Measurements from ENCODE around the gene DMXL2. TPM values are rescaled to one million over a fixed set of nuclear protein-coding genes. Genes with fewer than 3 reads are reported as not detected.
"Not testable (repeated sequence)": the region's sequence is repeated elsewhere in the genome, so short reads cannot be mapped to it uniquely, and the experiment has no call there.

DMXL2 gene
- total RNA-seq, 1 donor, result 54.9 TPM

DNA sequence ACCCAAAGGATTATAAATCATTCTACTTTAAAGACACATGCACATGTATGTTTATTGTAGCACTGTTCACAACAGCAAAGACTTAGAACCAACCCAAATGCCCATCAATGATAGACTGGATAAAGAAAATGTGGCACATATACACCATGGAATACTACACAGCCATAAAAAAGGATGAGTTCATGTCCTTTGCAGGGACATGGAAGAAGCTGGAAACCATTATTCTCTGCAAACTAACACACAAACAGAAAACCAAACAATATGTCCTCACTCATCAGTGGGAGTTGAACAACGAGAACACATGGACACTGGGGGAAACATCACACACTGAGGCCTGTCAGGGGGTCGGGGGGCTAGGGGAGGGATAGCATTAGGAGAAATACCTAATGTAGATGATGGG is 49.2 kb downstream of the DMXL2 start:
- not testable (repeated sequence) for H3K9me3 ChIP-seq (ENCODE audit: low read depth, low read length); H3K4me3 ChIP-seq (ENCODE audit: low read length); H3K27me3 ChIP-seq (ENCODE audit: insufficient read depth, low read length)
- H3K4me1 ChIP-seq (ENCODE audit: insufficient read depth, low read length), result peaks cover 19% of the 10 kb centered on the region

- not testable (repeated sequence) for H3K9me3 ChIP-seq (ENCODE audit: low read depth, low read length)
These were observed 53.4 kb downstream of the DMXL2 start for GRCh38 chr15:51568939-51569784.

DNA sequence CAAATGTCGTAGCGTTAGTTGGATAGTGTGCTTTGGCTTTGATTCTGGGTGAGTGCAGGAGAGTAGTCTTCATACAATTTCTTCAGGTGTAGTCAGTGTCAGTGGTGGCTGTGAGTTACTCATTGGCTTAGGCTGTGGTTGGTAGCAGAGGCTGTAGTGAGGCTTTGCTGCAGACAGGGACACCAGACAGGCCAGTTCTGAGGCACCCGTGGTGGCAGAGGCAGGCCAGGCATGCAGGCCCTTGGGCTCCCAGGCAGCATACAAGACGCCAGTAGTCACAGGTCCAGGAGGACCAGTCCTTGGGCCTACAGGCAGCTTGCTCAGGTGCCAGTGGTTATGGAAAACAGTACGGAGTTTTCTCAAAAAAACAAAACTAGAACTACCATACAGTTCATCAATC is 61.3 kb downstream of the DMXL2 start:
- H3K27me3 ChIP-seq (ENCODE audit: insufficient read depth, low read length), result no peaks in the 10 kb centered on the region
- no peaks in the 10 kb centered on the region for H3K9me3 ChIP-seq (ENCODE audit: low read depth, low read length)
- peaks cover 12% of the 10 kb centered on the region for H3K4me1 ChIP-seq (ENCODE audit: insufficient read depth, low read length)
- H3K4me3 ChIP-seq (ENCODE audit: low read length), result no peak overlapping the region

More at GRCh38 chr15:51568939-51569784, 53.4 kb downstream of the DMXL2 start:
- not testable (repeated sequence) for H3K4me3 ChIP-seq (ENCODE audit: low read length); H3K27me3 ChIP-seq (ENCODE audit: insufficient read depth, low read length); H3K4me1 ChIP-seq (ENCODE audit: insufficient read depth, low read length)

DNA sequence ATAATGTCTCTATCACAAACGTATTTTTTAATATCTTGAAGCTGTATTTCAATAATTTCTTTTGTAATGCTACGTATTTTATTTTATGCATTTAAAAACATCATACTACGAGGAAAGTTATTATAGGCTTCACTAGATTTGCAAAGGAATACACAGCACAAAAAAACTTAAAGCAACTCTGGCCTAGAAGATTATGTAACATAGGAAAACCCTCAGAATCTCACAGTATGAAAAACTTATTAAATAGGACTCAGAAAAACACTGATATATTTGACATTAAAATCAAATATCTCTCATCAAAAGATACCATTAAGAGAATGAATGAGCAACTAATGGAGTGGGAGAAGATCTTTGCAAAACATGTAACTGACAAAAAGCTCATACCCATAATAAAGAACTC is 63.7 kb downstream of the DMXL2 start:
- Histone ChIP-seq H3K27me3 (ENCODE audit: insufficient read depth, low read length) (no peaks in the 10 kb centered on the region), H3K4me1 (ENCODE audit: insufficient read depth, low read length) (peaks cover 12% of the 10 kb centered on the region), H3K4me3 (ENCODE audit: low read length) (no peak overlapping the region), H3K9me3 (ENCODE audit: low read depth, low read length) (no peaks in the 10 kb centered on the region)

- H3K27me3 ChIP-seq (ENCODE audit: insufficient read depth, low read length), result no peaks in the 10 kb centered on the region
These were observed 64.2 kb downstream of the DMXL2 start for GRCh38 chr15:51558411-51558810.

GRCh38 chr15:51550841-51551240 is 71.7 kb downstream of the DMXL2 start:
- H3K9me3 ChIP-seq (ENCODE audit: low read depth, low read length), result no peaks in the 10 kb centered on the region
- H3K4me3 ChIP-seq (ENCODE audit: low read length), result no peak overlapping the region
- no peaks in the 10 kb centered on the region for H3K4me1 ChIP-seq (ENCODE audit: insufficient read depth, low read length)
- H3K27me3 ChIP-seq (ENCODE audit: insufficient read depth, low read length), result no peaks in the 10 kb centered on the region

More at GRCh38 chr15:51558411-51558810, 64.2 kb downstream of the DMXL2 start:
- H3K4me3 ChIP-seq (ENCODE audit: low read length), result no peak overlapping the region
- peaks cover 12% of the 10 kb centered on the region for H3K4me1 ChIP-seq (ENCODE audit: insufficient read depth, low read length)
- no peaks in the 10 kb centered on the region for H3K9me3 ChIP-seq (ENCODE audit: low read depth, low read length)

DNA sequence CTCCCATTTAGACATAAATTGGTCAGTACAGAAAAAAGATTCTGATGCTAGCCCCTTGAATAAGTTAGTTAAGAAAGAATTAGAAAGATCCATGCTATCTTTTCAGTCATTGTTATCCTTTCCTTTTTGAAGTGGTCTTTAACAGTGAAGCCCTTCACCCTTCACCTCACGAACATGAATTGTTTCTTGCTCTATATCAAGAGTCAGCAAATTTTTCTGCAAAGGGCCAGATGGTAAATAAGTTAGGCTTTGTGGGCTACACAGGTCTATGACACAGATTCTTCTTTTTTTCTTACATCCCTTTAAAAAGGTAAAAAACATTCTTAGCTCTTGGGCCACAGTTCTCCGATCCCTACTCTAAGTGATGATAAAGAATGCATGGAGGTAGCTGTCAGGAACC is 74.9 kb downstream of the DMXL2 start:
- H3K4me1 ChIP-seq (ENCODE audit: insufficient read depth, low read length), result no peaks in the 10 kb centered on the region
- no peaks in the 10 kb centered on the region for H3K27me3 ChIP-seq (ENCODE audit: insufficient read depth, low read length)

DNA sequence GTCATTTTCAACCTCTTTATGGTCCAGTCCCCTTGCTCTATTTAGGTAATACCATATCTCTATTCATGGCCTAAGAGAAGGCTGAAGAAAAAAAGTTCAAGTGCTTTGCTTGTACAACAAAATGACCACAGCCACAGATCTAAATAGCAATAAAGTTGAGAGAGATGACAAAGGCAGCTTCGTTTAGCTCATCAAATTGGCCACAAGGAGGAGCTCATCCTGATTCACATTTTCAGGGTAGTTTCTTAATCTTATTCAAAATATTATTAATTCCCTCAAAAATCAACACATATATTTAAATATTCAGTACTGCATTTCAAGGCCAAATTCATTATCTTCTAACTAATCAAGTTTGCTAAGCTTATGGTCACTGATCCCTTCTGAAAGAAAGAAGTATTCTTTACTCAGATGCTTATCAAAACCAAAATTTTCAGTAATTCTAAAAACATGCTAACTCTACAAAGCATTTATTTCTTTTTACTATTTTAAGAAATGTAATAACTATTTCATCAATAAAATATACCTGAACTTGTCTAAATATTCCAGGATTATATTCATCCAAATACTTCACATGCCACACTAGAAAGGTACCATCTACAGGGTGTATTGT is 85.5 kb downstream of the DMXL2 start:
- Histone ChIP-seq H3K4me3 (ENCODE audit: low read length) (no peak overlapping the region), H3K27me3 (ENCODE audit: insufficient read depth, low read length) (no peaks in the 10 kb centered on the region), H3K9me3 (ENCODE audit: low read depth, low read length) (no peaks in the 10 kb centered on the region), H3K4me1 (ENCODE audit: insufficient read depth, low read length) (no peaks in the 10 kb centered on the region)

More for the DNA sequence above, 74.9 kb downstream of the DMXL2 start:
- Histone ChIP-seq H3K4me3 (ENCODE audit: low read length) (no peak overlapping the region), H3K9me3 (ENCODE audit: low read depth, low read length) (no peaks in the 10 kb centered on the region)

- no peaks in the 10 kb centered on the region for H3K9me3 ChIP-seq (ENCODE audit: low read depth, low read length)
- H3K4me1 ChIP-seq (ENCODE audit: insufficient read depth, low read length), result no peaks in the 10 kb centered on the region
- H3K4me3 ChIP-seq (ENCODE audit: low read length), result no peak overlapping the region
- H3K27me3 ChIP-seq (ENCODE audit: insufficient read depth, low read length), result no peaks in the 10 kb centered on the region
These were observed 88.7 kb downstream of the DMXL2 start for GRCh38 chr15:51533672-51534398.

DNA sequence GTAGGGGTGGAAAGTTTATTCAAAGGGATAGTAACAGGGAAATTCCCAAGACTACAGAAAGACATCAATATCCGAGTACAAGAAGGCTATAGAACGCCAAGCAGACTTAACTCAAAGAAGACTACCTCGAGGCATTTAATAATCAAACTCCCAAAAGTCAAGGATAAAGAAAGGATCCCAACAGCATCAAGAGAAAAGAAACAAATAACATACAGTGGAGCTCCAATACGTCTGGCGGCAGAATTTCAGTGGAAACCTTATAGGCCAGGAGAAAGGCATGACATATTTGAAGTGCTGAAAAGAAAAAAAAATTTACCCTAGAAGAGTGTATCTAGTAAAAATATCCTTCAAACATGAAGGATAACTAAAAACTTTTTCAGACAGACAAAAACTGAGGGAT is 95.6 kb downstream of the DMXL2 start:
- Histone ChIP-seq H3K4me3 (ENCODE audit: low read length) (no peak overlapping the region), H3K4me1 (ENCODE audit: insufficient read depth, low read length) (no peaks in the 10 kb centered on the region), H3K9me3 (ENCODE audit: low read depth, low read length) (no peaks in the 10 kb centered on the region), H3K27me3 (ENCODE audit: insufficient read depth, low read length) (no peaks in the 10 kb centered on the region)

DNA sequence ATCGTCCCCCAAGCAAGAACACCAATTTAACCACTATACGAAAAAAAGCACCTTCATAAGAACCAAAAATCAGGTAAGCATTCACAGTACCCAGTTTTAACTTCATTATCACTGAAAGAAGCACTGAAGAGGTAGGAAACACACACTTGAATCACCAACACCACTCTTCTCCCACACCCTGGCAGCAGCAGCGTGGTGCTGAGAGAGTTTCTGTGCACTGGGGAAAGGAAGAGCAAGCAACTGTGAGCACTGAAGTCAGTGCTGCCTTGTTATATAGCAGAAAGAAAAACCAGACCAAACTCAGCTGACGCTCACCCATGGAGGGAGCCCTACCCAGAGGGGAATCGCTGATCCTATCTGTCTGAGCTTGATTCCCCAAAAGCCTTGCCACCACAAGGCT is 98.2 kb downstream of the DMXL2 start:
- no peaks in the 10 kb centered on the region for H3K4me1 ChIP-seq (ENCODE audit: insufficient read depth, low read length)
- no peaks in the 10 kb centered on the region for H3K9me3 ChIP-seq (ENCODE audit: low read depth, low read length)
- H3K4me3 ChIP-seq (ENCODE audit: low read length), result no peak overlapping the region
- H3K27me3 ChIP-seq (ENCODE audit: insufficient read depth, low read length), result no peaks in the 10 kb centered on the region

- H3K9me3 ChIP-seq (ENCODE audit: low read depth, low read length), result no peaks in the 10 kb centered on the region
- no peaks in the 10 kb centered on the region for H3K27me3 ChIP-seq (ENCODE audit: insufficient read depth, low read length)
- no peak overlapping the region for H3K4me3 ChIP-seq (ENCODE audit: low read length)
- no peaks in the 10 kb centered on the region for H3K4me1 ChIP-seq (ENCODE audit: insufficient read depth, low read length)
These were observed 106.3 kb downstream of the DMXL2 start for GRCh38 chr15:51516291-51516690.

GRCh38 chr15:51505251-51505650 is 117.3 kb downstream of the DMXL2 start:
- no peaks in the 10 kb centered on the region for H3K27me3 ChIP-seq (ENCODE audit: insufficient read depth, low read length)
- no peaks in the 10 kb centered on the region for H3K9me3 ChIP-seq (ENCODE audit: low read depth, low read length)
- H3K4me1 ChIP-seq (ENCODE audit: insufficient read depth, low read length), result no peaks in the 10 kb centered on the region
- H3K4me3 ChIP-seq (ENCODE audit: low read length), result no peak overlapping the region

DNA sequence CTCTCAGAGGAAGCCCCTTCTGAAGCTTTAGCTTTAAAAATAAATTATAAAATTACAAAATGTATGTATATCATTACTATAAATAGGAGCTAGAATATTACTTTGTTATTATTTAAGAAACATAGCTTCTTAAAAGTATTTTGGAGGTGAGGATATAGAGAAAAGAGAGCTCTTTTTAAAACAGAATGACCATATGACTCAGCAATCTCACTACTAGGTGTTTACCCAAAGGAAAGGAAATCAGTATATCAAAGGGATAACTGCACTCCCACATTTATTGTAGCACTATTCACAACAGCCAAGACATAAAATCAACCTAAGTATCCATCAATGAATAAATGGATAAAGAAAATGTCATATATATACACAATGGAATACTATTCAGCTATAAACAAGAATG is 119.6 kb downstream of the DMXL2 start:
- no peak overlapping the region for H3K4me3 ChIP-seq (ENCODE audit: low read length)
- no peaks in the 10 kb centered on the region for H3K27me3 ChIP-seq (ENCODE audit: insufficient read depth, low read length)
- no peaks in the 10 kb centered on the region for H3K4me1 ChIP-seq (ENCODE audit: insufficient read depth, low read length)
- H3K9me3 ChIP-seq (ENCODE audit: low read depth, low read length), result no peaks in the 10 kb centered on the region

GRCh38 chr15:51499379-51499976 is 123.1 kb downstream of the DMXL2 start:
- Histone ChIP-seq H3K27me3 (ENCODE audit: insufficient read depth, low read length) (no peaks in the 10 kb centered on the region), H3K9me3 (ENCODE audit: low read depth, low read length) (no peaks in the 10 kb centered on the region), H3K4me3 (ENCODE audit: low read length) (no peak overlapping the region), H3K4me1 (ENCODE audit: insufficient read depth, low read length) (no peaks in the 10 kb centered on the region)
